IMR-90 (cell line): Measurements from ENCODE around the gene ZEB2. TPM values are rescaled to one million over a fixed set of nuclear protein-coding genes. Genes with fewer than 3 reads are reported as not detected.

Experiments used
- ATAC-seq: fragments of 200-7000 bp; cut with Tn5 transposase; 2 replicates; pipeline ENCODE4 v1.9.1; 2020; ENCODE audit warnings: low read depth, mild to moderate bottlenecking, moderate library complexity
- BruUV-seq: library from RNA; stranded (reverse); fragments of 400-500 nt; replicated peaks from 2 replicates; lab custom pipeline; 2021; lab: Mats Ljungman, UMichigan
- CTCF ChIA-PET: fragments of 300-600 bp; formaldehyde crosslinking; extraction: SDS; loops from one replicate; lab custom pipeline; 2021; ENCODE audit warnings: antibody characterized with exemption; lab: Yijun Ruan, JAX
- POLR2A ChIA-PET: fragments of 300-600 bp; sonication (Branson Sonifier 250); formaldehyde crosslinking; loops from one replicate; lab custom pipeline; 2022; ENCODE audit warnings: antibody characterized with exemption; ENCODE audit not compliant: unreplicated experiment; lab: Charles Lee
- DNase-seq: peaks from one replicate; pipeline ENCODE4 v3.0.0; 2013
- H2AFZ ChIP-seq: replicated peaks from 2 replicates; pipeline ENCODE3; 2013; ENCODE audit warnings: low read length, mild to moderate bottlenecking; ENCODE audit not compliant: poor library complexity
- H2AK5ac ChIP-seq: 2 replicates; pipeline ENCODE4 v1.6.1; 2013; ENCODE audit warnings: low read depth, low read length, inconsistent platforms
- H2AK9ac ChIP-seq: replicated peaks from 2 replicates; pipeline ENCODE3; 2013; ENCODE audit warnings: mild to moderate bottlenecking, low read depth, low read length, moderate library complexity; ENCODE audit not compliant: poor library complexity
- H2BK120ac ChIP-seq: 2 replicates; pipeline ENCODE4 v1.6.1; 2013; ENCODE audit warnings: low read depth, low read length, inconsistent platforms
- H2BK15ac ChIP-seq: 3 replicates; pipeline ENCODE4 v1.6.1; 2013; ENCODE audit warnings: low read depth, low read length, inconsistent platforms
- H2BK20ac ChIP-seq: 2 replicates; pipeline ENCODE4 v1.6.1; 2013; ENCODE audit warnings: low read depth, mild to moderate bottlenecking, inconsistent platforms, low read length, moderate library complexity
- H2BK5ac ChIP-seq: 2 replicates; pipeline ENCODE4 v1.6.1; 2013; ENCODE audit warnings: mild to moderate bottlenecking, low read depth, low read length, inconsistent platforms; ENCODE audit not compliant: poor library complexity, severe bottlenecking
- H3K14ac ChIP-seq: replicated peaks from 2 replicates; pipeline ENCODE4 v1.6.1; 2013; ENCODE audit warnings: low read depth, low read length, inconsistent platforms
- H3K18ac ChIP-seq: 2 replicates; pipeline ENCODE4 v1.6.1; 2013; ENCODE audit warnings: low read depth, low read length, control low read depth
- H3K23ac ChIP-seq: 2 replicates; pipeline ENCODE4 v1.6.1; 2013; ENCODE audit warnings: low read depth, low read length, inconsistent platforms
- H3K27ac ChIP-seq: 2 replicates; pipeline ENCODE4 v1.5.1; 2013; ENCODE audit warnings: mild to moderate bottlenecking, control low read depth, low read length; ENCODE audit not compliant: insufficient read depth
- H3K27me3 ChIP-seq: 2 replicates; pipeline ENCODE4 v1.6.1; 2013; ENCODE audit warnings: low read length; ENCODE audit not compliant: control insufficient read depth, insufficient read depth
- H3K36me3 ChIP-seq: 2 replicates; pipeline ENCODE4 v1.6.1; 2013; ENCODE audit warnings: low read length, mixed read lengths; ENCODE audit not compliant: control insufficient read depth, insufficient read depth
- H3K4ac ChIP-seq: 2 replicates; pipeline ENCODE4 v1.6.1; 2013; ENCODE audit warnings: low read depth, low read length, inconsistent platforms
- H3K4me1 ChIP-seq: 2 replicates; pipeline ENCODE4 v1.6.1; 2013; ENCODE audit warnings: low read length, mixed read lengths; ENCODE audit not compliant: control insufficient read depth, insufficient read depth
- H3K4me2 ChIP-seq: 2 replicates; pipeline ENCODE4 v1.6.1; 2013; ENCODE audit warnings: low read depth, mild to moderate bottlenecking, control low read depth, low read length, moderate library complexity
- H3K4me3 ChIP-seq: 2 replicates; pipeline ENCODE4 v1.5.1; 2013; ENCODE audit warnings: low read depth, mild to moderate bottlenecking, control low read depth, low read length, moderate library complexity; ENCODE audit not compliant: insufficient read depth
- H3K56ac ChIP-seq: 2 replicates; pipeline ENCODE4 v1.6.1; 2013; ENCODE audit warnings: low read length, inconsistent platforms; ENCODE audit not compliant: insufficient read depth; ENCODE audit errors: extremely low read depth
- H3K79me1 ChIP-seq, 2 experiments: 2 replicates each; pipeline ENCODE4 v1.6.1; 2013; ENCODE audit warnings: low read length in 2 of 2, inconsistent platforms in 1 of 2, low read depth in 1 of 2
- H3K9ac ChIP-seq: 2 replicates; pipeline ENCODE4 v1.6.1; 2013; ENCODE audit warnings: low read depth, low read length, control low read depth
- H3K9me1 ChIP-seq: 2 replicates; pipeline ENCODE4 v1.6.1; 2013; ENCODE audit warnings: low read length, inconsistent platforms; ENCODE audit not compliant: insufficient read depth
- H3K9me3 ChIP-seq: 2 replicates; pipeline ENCODE4 v1.6.1; 2013; ENCODE audit warnings: low read length; ENCODE audit not compliant: control insufficient read depth, insufficient read depth
- H4K20me1 ChIP-seq: 2 replicates; pipeline ENCODE4 v1.6.1; 2013; ENCODE audit warnings: low read length, inconsistent platforms; ENCODE audit not compliant: insufficient read depth
- H4K5ac ChIP-seq: 2 replicates; pipeline ENCODE4 v1.6.1; 2013; ENCODE audit warnings: mild to moderate bottlenecking, low read depth, low read length, control low read depth
- H4K8ac ChIP-seq, 2 experiments: 2 replicates each; pipeline ENCODE4 v1.6.1; 2013; ENCODE audit warnings: low read depth in 2 of 2, low read length in 2 of 2, control low read depth in 1 of 2, inconsistent platforms in 1 of 2
- H4K91ac ChIP-seq: 2 replicates; pipeline ENCODE4 v1.6.1; 2013; ENCODE audit warnings: low read depth, low read length, inconsistent platforms; ENCODE audit not compliant: insufficient read depth
- BHLHE40 ChIP-seq: fragments of 150-350 bp; IDR thresholded peaks from 2 replicates; pipeline ENCODE4 v1.6.1; 2016; ENCODE audit warnings: mild to moderate bottlenecking, low read depth, low read length
- CEBPB ChIP-seq: IDR thresholded peaks from 2 replicates; pipeline ENCODE4 v1.6.1; 2012; ENCODE audit warnings: low read depth, low read length, improper control_type of control experiment
- CHD1 ChIP-seq: IDR thresholded peaks from 2 replicates; pipeline ENCODE4 v1.6.1; 2012; ENCODE audit warnings: low read depth, low read length, improper control_type of control experiment
- CTCF ChIP-seq: conservative IDR thresholded peaks from 2 replicates; pipeline ENCODE4 v1.5.1; 2012; ENCODE audit warnings: mild to moderate bottlenecking, low read depth, low read length, improper control_type of control experiment
- FOS ChIP-seq: fragments of 150-350 bp; IDR thresholded peaks from 2 replicates; pipeline ENCODE4 v1.6.1; 2016; ENCODE audit warnings: low read depth, low read length
- MAFK ChIP-seq: IDR thresholded peaks from 2 replicates; pipeline ENCODE4 v1.6.1; 2012; ENCODE audit warnings: low read depth, low read length, improper control_type of control experiment
- MAZ ChIP-seq: IDR thresholded peaks from 2 replicates; pipeline ENCODE4 v1.6.1; 2012; ENCODE audit warnings: low read depth, mild to moderate bottlenecking, low read length, improper control_type of control experiment, moderate library complexity, borderline replicate concordance
- MXI1 ChIP-seq: IDR thresholded peaks from 2 replicates; pipeline ENCODE4 v1.6.1; 2012; ENCODE audit warnings: low read depth, mild to moderate bottlenecking, low read length, moderate library complexity, borderline replicate concordance
- NFE2L2 ChIP-seq: fragments of 150-350 bp; IDR thresholded peaks from 2 replicates; pipeline ENCODE4 v1.6.1; 2016; ENCODE audit warnings: low read depth, mild to moderate bottlenecking, low read length
- POLR2A ChIP-seq: IDR thresholded peaks from 2 replicates; pipeline ENCODE4 v1.6.1; 2012; ENCODE audit warnings: mild to moderate bottlenecking, low read depth, low read length
- RAD21 ChIP-seq: IDR thresholded peaks from 2 replicates; pipeline ENCODE4 v1.6.1; 2012; ENCODE audit warnings: low read length, improper control_type of control experiment
- RCOR1 ChIP-seq: IDR thresholded peaks from 2 replicates; pipeline ENCODE4 v1.6.1; 2012; ENCODE audit warnings: mild to moderate bottlenecking, low read length, improper control_type of control experiment; ENCODE audit not compliant: insufficient replicate concordance
- RFX5 ChIP-seq: IDR thresholded peaks from 2 replicates; pipeline ENCODE4 v1.8.0; 2012; ENCODE audit warnings: low read depth, mild to moderate bottlenecking, low read length, moderate library complexity
- SMC3 ChIP-seq: fragments of 150-350 bp; IDR thresholded peaks from 2 replicates; pipeline ENCODE4 v1.6.1; 2016; ENCODE audit warnings: low read depth, mild to moderate bottlenecking, antibody characterized with exemption, low read length, moderate library complexity
- USF2 ChIP-seq: fragments of 150-350 bp; IDR thresholded peaks from 2 replicates; pipeline ENCODE4 v1.6.1; 2017; ENCODE audit warnings: mild to moderate bottlenecking, antibody characterized with exemption, low read length, low read depth
- WGBS, 2 experiments: methylation state at CpG; one replicate each; pipeline versions ENCODE4 v1.1.5 to v1.1.7; 2013; ENCODE audit warnings: missing lambda C conversion rate in 2 of 2; ENCODE audit not compliant: insufficient read length in 1 of 2; ENCODE audit errors: extremely low coverage in 2 of 2; 5-methylcytosine and 5-hydroxymethylcytosine counted together
- dilution Hi-C: fragments of 300-500 bp; cut with HindIII; formaldehyde crosslinking; loops from one replicate; pipeline ENCODE4 v1.14.3; 2018; ENCODE audit warnings: low sequenced_read_pairs; ENCODE audit not compliant: unreplicated experiment
- in situ Hi-C: fragments of 300-500 bp; cut with MboI; formaldehyde crosslinking; loops from 3 replicates; pipeline ENCODE4 v1.14.3; 2019; ENCODE audit warnings: low sequenced_read_pairs, inconsistent platforms, mixed read lengths
- intact Hi-C: fragments of 100-400 bp; cut with micrococcal nuclease; formaldehyde crosslinking; loops from 2 replicates; pipeline ENCODE4 v1.10.0; 2022
- polyA plus RNA-seq, 3 experiments: library from polyadenylated mRNA; depleted of rRNA; stranded (reverse); fragments of >200 nt; gene quantifications; 2 replicates each; pipeline ENCODE4 v1.2.3, GENCODE V29; 2012; ENCODE audit warnings: low replicate concordance in 1 of 3
- total RNA-seq: library from RNA; depleted of rRNA; stranded (reverse); fragments of >200 nt; gene quantifications from 2 replicates; pipeline ENCODE4 v1.2.3, GENCODE V29; 2012
- TF ChIP-seq, protein P1 (sequence below): fragments of 150-350 bp; IDR thresholded peaks from 2 replicates; pipeline ENCODE4 v1.6.1; 2016; ENCODE audit warnings: low read depth, mild to moderate bottlenecking, low read length, moderate library complexity, borderline replicate concordance

The ZEB2 gene
- total and polyA plus RNA-seq, 2 of the 4 experiments (the other 2 are of a cell fraction): 22.4 to 50.9 TPM

DNA sequence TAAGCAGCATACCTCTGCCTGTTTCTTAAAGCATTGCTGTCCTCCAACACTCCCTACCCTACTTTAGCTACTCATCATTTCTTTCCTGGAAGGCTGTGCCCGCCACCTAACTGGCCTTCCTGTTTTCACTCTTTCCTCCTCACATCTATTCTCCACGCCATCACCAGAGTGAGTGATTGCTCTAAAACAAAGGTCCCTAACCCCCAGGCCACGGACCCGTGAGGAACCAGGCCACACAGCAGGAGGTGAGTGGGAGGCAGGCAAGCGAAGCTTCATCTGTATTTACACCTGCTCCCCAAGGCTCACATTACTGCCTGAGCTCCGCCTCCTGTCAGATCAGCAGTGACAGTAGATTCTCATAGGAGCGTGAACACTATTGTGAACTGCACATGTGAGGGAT lies 13.3 kb upstream of the ZEB2 start:
- Histone ChIP-seq H4K91ac (no peak overlapping the region), H2AK9ac (no peak overlapping the region), H3K4me3 (no peak overlapping the region), H2BK5ac (no peak overlapping the region), H4K8ac (no peak overlapping the region), H2BK120ac (no peak overlapping the region), H3K9me3 (no peaks in the 10 kb centered on the region), H3K27ac (no peak overlapping the region), H3K4me1 (no peaks in the 10 kb centered on the region), H3K4ac (no peak overlapping the region), H3K18ac (no peak overlapping the region), H2AK5ac (no peak overlapping the region), H2BK20ac (no peak overlapping the region), H3K36me3 (no peaks in the 10 kb centered on the region), H3K23ac (no peak overlapping the region), H2AFZ (no peak overlapping the region), H3K56ac (no peak overlapping the region), H3K27me3 (no peaks in the 10 kb centered on the region; the same call in 1 of the 2 replicates), H3K9ac (no peak overlapping the region), H2BK15ac (no peak overlapping the region), H3K9me1 (no peaks in the 10 kb centered on the region), H4K20me1 (no peaks in the 10 kb centered on the region), H3K79me1 (no peaks in the 10 kb centered on the region), H3K14ac (no peak overlapping the region), H3K4me2 (no peak overlapping the region), H4K5ac (no peak overlapping the region)
- no peak for TF ChIP-seq SMC3
- TF ChIP-seq NFE2L2: no peak
- TF ChIP-seq MXI1: no peak
- TF ChIP-seq POLR2A: no peak
- TF ChIP-seq MAFK: no peak
- no peak for TF ChIP-seq RAD21
- TF ChIP-seq CEBPB: no peak
- TF ChIP-seq RFX5: no peak
- no peak for TF ChIP-seq USF2
- TF ChIP-seq MAZ: no peak
- no peak for TF ChIP-seq CTCF
- no peak for TF ChIP-seq FOS
- TF ChIP-seq, protein P1, sequence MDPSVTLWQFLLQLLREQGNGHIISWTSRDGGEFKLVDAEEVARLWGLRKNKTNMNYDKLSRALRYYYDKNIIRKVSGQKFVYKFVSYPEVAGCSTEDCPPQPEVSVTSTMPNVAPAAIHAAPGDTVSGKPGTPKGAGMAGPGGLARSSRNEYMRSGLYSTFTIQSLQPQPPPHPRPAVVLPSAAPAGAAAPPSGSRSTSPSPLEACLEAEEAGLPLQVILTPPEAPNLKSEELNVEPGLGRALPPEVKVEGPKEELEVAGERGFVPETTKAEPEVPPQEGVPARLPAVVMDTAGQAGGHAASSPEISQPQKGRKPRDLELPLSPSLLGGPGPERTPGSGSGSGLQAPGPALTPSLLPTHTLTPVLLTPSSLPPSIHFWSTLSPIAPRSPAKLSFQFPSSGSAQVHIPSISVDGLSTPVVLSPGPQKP: no peak
- no peak for TF ChIP-seq BHLHE40
- TF ChIP-seq CHD1: no peak
- TF ChIP-seq RCOR1: no peak
- in situ Hi-C loops: no loop called here
- DNase-seq (no peak), ATAC-seq (no peak)
- ChIA-PET POLR2A (no interaction called here), CTCF (no interaction called here)
- no CpG with 5 or more reads among the region's 7 CpGs for WGBS, 2 experiments
- no TSS peak for BruUV-seq
- intact Hi-C loops: no loop called here
- dilution Hi-C loops: no loop called here
